ENCODE measurements around the gene IPO9.

IPO9 gene

DNA sequence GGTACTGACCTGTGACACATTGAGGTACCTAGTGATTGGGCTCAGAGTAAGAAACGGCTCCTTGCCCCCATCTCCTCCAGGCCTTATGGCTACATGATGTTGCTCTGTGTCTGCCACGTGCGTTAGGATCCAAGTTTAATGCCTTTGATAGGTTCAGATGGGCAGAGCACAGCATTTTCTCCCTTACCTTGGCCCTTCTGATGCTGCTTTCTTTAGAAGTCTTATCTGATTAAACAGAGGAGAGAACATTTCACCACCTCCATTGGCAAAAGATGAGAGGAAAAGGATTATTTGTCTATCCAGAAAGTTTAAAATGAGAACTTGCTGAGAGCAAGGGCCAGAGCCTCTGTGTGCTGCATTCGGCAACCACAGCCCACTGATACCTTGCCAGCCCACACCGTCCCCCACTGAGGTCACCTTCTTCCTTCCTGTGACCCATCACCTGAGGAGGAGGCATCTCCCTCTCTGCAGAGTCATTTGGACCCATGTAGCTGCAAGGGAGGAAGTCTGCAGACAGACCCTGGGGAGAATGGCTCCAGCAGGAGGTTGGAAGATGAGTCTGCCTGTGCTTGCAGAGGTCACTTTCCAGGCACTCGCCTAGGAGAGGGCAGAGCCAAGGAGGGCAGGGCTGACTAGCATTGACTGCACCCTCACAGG, 76.4 kb downstream of the IPO9 start:
- DNase-seq (ENCODE audit: low read depth) = no peak

DNA sequence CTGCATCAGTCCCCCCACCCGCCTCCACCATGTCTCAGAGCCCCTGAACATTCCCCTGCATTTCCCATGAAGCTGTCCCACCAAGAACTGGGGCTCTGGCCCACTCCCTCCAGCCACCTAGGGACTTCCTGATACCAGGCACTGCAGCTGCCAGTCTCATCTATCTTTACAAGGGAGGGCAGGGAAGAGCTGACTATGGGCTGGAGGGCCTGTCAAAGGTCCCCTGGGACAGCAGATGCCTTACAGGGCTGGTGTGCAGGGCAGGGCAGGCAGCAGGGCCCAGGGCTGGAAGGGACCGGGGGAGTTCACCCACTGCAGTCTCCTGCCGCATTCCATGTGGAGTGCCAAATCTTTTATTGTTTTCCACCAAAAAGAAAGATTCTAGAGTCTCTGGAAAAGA, 77.4 kb downstream of the IPO9 start:
- DNase-seq (ENCODE audit: low read depth) = no peak

DNA sequence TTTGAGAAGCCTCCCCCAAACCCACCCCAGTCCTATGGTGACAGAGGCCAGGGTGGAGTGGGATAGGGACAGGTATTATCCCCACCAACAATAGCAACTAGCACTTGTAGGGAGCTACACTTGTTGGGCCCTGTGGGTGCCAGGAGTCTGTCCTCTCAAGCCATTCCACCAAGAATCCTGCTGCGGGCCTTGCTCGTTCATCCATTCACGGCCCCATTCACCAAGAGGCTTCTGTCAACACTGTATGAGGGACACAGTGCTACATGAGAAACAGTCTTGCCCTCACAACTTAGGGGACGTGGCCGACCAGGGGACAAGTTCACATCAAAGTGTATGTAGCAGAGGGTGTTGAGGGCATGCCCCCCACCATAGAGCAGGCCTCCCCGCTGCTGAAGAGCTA, 78.7 kb downstream of the IPO9 start:
- no peak for DNase-seq (ENCODE audit: low read depth)

DNA sequence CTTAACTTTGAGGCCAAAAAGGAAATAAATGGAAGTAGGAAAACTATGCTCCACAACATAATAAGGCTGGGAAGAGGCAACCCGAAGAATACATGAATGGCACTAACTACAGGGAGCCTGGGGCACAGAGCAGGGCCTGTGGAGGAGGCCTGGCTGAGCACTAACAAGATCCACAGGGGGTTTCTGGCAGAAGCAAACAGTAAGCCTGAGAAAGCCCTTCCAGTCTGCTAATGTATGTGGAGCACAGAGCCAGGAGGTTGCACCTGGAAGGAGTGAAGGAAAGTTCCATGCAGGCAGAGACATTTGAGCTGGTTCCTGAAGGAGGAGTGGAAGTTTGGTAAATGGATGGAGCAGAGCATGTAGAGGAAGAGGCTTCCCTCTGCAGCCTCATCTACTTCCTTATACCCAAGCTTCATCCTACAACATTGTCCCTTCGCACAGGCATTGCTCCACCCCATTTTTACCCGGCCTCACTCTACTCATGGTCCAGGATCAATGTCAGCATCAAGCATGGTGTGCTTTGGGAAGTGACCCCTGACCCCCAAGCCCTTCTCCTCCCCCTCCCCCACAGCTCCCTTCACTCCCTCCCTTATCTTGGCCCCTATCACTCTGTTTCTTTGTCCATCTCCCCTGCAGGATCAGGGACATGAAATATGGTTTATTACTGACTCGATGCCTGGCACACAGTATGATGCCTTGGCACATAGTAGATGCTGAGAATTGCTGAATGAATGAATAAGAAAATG, 83.0 kb downstream of the IPO9 start:
- DNase-seq (ENCODE audit: low read depth) = no peak

DNA sequence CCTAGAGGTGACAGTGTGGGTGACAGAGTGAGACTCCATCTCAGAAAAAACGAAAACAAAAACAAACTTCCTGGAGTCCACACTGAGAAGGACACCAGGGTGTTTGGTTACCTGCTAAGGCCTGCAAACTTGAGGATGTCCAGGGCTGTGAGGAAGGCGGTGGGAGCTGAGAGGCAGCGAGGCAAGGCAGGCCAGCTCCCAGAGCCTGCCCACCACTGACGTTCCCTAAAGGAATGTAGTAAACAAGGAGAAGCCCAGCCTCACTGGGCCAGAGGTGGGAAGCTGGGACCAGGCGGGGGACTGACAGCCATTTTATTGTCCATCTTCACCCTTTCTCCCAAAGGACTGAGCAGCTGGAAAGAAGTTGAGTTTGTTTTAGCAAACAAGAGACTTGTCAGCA, 83.9 kb downstream of the IPO9 start:
- no peak for DNase-seq (ENCODE audit: low read depth)

DNA sequence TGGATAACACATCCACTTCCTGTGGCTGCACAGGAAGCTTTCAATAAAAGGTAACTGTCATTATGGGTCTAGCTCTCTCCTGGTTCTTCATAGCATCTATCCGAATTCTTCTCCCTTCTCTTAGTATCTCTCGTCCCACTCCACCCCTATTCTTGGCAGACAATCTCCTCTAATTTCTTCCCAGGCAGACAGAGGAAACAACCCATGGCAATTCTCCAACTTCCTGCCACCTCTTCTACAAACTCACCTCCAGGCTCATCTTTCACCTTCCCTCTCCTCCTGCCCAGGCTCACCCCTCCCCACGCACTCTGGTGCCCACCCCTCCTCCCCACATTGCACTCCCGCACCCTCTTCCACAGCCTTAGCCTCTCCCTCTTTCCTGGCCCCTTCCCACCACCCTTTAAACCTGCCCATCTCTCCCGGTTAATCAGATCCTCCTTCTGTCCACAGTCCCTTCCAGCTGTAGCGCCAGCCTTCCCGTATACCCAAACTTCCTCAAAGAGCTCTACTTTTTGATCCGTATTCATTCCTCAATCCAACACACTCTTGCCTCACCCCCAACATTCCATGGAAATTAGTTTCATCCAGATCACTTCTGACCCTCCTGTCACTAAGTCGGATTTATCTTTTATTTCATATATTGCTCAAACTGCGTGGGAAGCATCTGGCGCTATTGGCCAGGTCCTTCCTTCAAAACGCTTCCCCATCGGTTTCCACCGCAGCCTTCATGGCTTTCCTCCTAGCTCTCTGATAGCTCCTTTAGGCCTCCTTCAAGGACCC, 85.7 kb downstream of the IPO9 start:
- DNase-seq (ENCODE audit: low read depth) = peak; percentile 56

DNA sequence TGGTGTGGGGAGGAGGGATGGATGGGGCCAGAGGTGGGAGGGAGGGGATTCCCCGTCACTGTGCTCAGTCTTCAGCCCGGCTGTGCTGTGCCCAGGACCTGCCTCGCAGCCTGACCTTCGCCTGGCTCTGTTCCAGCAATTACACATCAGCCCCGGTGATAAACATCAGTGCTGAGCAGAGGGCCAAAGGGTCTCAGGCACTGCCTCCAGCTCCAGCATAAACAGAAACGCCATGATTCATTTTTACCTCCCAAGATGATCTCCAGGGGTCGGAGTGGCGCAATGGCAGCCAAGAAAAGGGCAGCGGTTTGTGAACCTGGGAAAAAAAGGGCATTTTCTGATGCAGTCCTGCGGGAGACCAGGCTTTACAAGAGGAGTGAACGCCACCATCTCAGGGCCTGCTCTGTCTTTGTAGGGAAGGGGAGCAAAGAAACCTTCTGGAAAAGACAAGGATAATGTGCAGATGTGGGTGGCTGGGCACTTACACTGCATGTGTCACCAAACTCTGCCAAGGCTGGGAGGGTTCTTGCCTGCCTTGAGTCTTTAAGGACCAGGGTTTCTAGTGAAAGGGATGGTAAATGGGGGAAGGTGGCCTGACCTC, 87.8 kb downstream of the IPO9 start:
- DNase-seq (ENCODE audit: low read depth) = no peak

DNA sequence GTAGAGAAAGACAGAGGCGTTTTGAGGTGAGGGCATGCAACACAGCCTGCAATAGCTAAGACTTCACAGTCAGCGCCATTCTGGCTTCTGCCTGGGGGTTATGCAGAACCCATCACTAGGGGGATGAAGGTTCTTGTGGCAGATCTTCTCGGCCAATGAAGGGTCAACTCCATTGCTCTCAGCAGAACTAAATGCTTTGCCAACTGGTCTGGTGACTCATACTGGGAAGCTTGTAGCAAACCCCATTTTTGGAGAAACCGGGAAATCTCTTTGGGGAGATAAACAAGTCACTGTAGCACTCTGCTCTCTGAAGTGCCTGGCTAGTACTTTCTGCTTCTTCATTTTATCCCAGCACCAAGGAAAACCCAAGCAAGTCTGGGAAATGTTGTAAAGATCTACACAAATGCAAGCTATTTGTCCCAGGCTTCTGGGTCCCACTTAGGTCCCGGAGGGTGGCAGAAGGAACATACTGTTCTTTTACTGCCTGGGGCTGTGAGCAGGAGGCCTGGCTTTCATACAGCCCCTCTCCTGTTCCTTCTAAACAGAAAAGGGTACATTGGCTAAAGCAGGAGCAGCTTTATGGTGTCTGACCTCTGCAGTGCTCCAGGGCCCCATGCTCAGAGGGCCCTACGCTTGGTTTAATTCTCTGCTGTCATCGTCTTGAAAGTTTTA, 88.5 kb downstream of the IPO9 start:
- peak; percentile 72 for DNase-seq (ENCODE audit: low read depth)

DNA sequence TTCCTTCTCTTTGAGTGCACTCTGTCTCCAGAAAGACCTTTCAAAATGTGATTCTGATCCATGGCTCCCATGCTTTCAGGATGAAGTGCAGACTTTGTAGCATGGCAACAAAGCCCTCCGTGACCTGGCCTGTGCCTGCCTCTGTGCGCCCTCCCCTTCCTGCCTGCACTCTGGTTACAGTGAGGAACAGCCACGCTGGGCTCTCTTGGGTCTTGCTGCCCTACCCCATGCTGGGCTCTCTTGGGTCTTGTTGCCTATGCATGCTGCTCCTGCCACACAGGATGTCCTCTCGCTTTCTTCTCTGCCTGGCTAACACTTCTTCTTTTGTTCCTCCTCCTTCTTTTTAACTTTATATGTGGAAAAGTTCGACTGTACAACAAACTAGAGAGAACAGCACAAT, 89.4 kb downstream of the IPO9 start:
- no peak for DNase-seq (ENCODE audit: low read depth)

DNA sequence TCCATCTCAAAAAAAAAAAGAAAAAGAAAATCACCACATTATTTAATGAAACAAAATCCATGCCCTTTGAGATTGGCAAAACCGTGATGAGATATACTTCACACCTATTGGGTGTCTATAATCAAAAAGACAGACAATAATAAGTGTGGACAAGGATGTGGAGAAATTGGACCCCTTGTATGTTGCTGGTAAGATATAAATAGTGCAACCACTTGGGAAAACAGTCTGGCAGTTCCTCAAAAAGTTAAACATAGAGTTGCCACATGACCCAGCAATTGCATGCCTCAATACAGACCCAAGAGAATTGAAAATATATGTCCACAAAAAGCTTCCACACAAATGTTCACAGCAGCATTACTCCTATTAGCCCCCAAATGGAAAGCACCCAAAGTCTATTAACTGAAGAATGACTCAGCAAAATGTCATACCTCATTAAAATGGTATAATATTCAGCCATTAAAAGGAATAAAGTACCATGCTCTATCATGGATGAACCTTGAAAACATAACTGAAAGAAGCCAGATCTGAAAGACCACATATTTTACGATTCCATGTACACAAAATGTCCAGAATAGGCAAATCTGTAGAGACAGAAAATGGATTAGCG, 93.1 kb downstream of the IPO9 start:
- no peak for DNase-seq (ENCODE audit: low read depth)

DNA sequence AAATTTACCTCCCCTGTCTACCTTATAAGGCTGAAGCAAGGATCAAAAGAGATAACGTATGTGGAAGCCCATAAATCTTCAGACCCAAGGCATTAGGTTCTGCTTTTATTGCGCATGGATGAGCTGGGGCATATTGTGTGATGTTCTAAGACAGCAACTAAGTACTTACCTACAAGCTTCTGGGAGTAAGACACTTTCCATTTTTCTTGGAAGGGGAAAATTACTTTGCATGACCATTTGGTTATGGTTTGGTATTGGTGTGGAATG, 96.3 kb downstream of the IPO9 start:
- DNase-seq (ENCODE audit: low read depth) = no peak

DNA sequence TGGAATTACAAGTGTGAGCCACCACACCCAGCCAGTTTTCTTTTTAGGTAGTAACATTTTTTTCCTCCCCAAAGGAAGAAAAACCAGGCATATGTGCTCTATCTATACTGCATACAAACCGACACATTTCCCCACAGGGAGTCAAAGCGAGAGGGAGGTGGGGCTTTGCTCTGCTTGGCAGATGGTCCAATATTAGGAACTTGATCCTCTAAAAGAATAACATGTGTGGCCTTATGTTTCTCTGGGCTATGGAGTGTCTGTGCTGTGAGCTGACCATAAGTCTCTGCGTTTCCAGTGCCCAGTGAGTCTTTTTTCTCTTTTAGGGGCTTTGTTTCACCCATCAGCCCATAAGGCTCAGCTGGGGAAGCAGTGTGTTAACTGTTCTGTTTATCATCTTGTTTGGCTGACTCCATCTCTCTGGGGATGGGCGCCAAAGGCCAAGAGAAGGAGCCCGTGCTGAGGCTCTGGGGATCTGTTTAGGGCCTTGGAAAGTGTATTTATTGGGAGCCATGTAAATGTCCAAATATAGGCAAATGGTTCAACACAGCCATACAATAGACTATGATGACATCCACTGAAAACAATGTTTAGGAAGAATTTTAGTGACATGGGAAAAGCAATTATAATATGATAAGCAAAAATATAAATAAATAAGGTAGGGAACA, 97.2 kb downstream of the IPO9 start:
- no peak for DNase-seq (ENCODE audit: low read depth)

DNA sequence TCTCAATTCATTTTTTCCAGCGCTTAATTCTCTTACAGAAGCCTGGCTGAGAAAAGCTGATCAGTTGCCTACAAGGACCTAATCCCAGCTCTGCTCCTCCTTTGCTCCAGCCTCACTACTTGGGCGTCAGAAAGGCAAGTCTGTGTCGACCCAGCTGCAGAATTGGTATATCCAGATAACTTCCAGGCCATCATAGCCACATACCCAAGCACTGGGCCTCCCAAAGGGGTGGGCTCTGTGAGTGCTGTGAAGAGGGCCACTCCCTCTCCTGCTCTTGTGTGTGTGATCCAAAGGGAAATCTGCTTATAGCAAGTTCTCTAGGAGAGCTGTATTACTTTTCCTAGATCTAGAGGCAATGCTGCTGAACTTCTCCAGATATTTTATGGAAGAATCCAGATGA, 99.3 kb downstream of the IPO9 start:
- DNase-seq (ENCODE audit: low read depth) = no peak

DNA sequence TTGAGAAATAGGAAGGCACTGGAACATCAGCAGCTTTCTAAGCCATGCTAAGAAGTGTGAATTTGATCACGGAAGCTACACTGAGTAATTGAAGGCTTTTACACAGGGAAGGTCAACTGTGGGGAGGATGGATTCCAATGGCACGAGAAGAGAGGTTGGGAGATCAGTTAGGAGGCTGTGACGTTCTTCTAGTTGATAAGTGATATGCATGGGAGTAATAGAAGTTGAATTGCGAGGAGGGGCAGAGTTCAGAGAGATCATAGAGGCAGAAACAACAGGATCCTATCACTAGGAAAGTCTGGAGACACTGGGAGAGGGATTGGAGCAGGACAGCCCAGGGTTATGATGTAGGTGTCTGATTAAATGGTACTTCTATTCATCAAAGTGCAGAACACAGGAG, 101.2 kb downstream of the IPO9 start:
- DNase-seq (ENCODE audit: low read depth) = no peak

DNA sequence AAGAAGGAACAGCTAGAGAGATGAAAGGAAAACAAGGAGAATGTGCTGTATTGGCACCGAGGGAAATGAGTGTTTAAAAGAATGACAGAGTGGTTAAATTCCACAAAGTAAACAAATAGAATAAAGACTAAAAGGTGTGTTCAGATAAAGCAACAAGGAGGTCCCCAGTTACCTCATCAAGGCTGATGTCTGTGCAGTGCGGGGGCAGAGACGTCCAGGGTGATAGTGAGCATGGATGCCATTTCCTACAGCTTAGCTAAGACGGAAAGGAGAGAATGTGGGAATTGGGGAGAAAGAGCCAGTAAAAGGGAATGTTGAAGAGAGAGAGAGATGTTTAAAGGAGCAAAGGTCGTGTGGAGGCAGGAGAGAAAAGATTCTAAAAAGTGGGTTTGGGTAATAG, 101.8 kb downstream of the IPO9 start:
- DNase-seq (ENCODE audit: low read depth) = no peak
